Measurements from ENCODE around the gene ATF6. TPM values are rescaled to one million over a fixed set of nuclear protein-coding genes. Genes with fewer than 3 reads are reported as not detected.

Gene ATF6
- total and polyA plus RNA-seq, 2 of the 4 experiments (the other 2 are of a cell fraction), result 12.2 to 17.6 TPM

- Histone ChIP-seq H3K36me3 (ENCODE audit: control insufficient read depth, insufficient read depth, low read length) (no peaks in the 10 kb centered on the region), H3K23ac (ENCODE audit: low read depth, low read length) (no peak overlapping the region), H2BK5ac (ENCODE audit: low read depth, low read length, poor library complexity, severe bottlenecking) (no peak overlapping the region), H3K4me3 (ENCODE audit: insufficient read depth, low read depth, low read length) (no peak overlapping the region), H2AFZ (replicated peaks; ENCODE audit: low read length, poor library complexity) (no peak overlapping the region), H3K56ac (ENCODE audit: extremely low read depth, insufficient read depth, low read length) (no peak overlapping the region), H4K91ac (ENCODE audit: insufficient read depth, low read depth, low read length) (no peak overlapping the region), H3K27me3 (ENCODE audit: control insufficient read depth, insufficient read depth, low read length) (no peaks in the 10 kb centered on the region), H4K20me1 (ENCODE audit: insufficient read depth, low read length) (no peaks in the 10 kb centered on the region), H3K9me1 (ENCODE audit: insufficient read depth, low read length) (peaks cover 5% of the 10 kb centered on the region), H2BK15ac (ENCODE audit: low read depth, low read length) (no peak overlapping the region), H2BK120ac (ENCODE audit: low read depth, low read length) (no peak overlapping the region), H3K79me1 (ENCODE audit: low read depth in 1 of 2, low read length in 2 of 2) (no peaks in the 10 kb centered on the region), H2BK20ac (ENCODE audit: low read depth, low read length) (no peak overlapping the region), H3K9ac (ENCODE audit: low read depth, low read length) (no peak overlapping the region), H3K4me1 (ENCODE audit: control insufficient read depth, insufficient read depth, low read length) (peaks cover 7% of the 10 kb centered on the region), H3K4me2 (ENCODE audit: low read depth, low read length) (no peak overlapping the region), H3K4ac (ENCODE audit: low read depth, low read length) (no peak overlapping the region), H2AK9ac (replicated peaks; ENCODE audit: low read depth, low read length, poor library complexity) (no peak overlapping the region), H3K27ac (ENCODE audit: insufficient read depth, low read length) (no peak overlapping the region), H4K5ac (ENCODE audit: low read depth, low read length) (no peak overlapping the region), H3K14ac (replicated peaks; ENCODE audit: low read depth, low read length) (no peak overlapping the region), H3K18ac (ENCODE audit: low read depth, low read length) (no peak overlapping the region), H2AK5ac (ENCODE audit: low read depth, low read length) (no peak overlapping the region), H3K9me3 (ENCODE audit: control insufficient read depth, insufficient read depth, low read length) (no peaks in the 10 kb centered on the region), H4K8ac (ENCODE audit: low read depth in 2 of 2, low read length in 2 of 2) (no peak overlapping the region)
- no CpG with 5 or more reads among the region's 6 CpGs for WGBS, 2 experiments (ENCODE audit: extremely low coverage in 2 of 2, insufficient read length in 1 of 2)
- CTCF ChIA-PET, result interaction anchor here (0.8 to 1.7 kb wide), 8 partner anchors 9 to 256 kb away, joined by 3 to 5 read pairs (median 3); no protein-coding TSS in a partner anchor
- dilution Hi-C loops (cut with HindIII; ENCODE audit: low sequenced_read_pairs, unreplicated experiment) (no loop called here), intact Hi-C loops (cut with micrococcal nuclease) (loop anchor here (1.0 kb wide), 1 partner anchor 254 kb away; no protein-coding TSS in a partner anchor), in situ Hi-C loops (cut with MboI; ENCODE audit: low sequenced_read_pairs) (loop anchor here (10.0 to 25.0 kb wide), 3 partner anchors 104 to 526 kb away; partner anchors contain the start of genes FCER1G and FCGR3B)
- DNase-seq, result no peak
- TF ChIP-seq RAD21 (IDR thresholded peaks at IDR 0.05; ENCODE audit: low read length), result no peak
- TF ChIP-seq USF2 (IDR thresholded peaks at IDR 0.05; ENCODE audit: low read depth, low read length), result no peak
- TF ChIP-seq MXI1 (IDR thresholded peaks at IDR 0.05; ENCODE audit: borderline replicate concordance, low read depth, low read length), result no peak
- TF ChIP-seq RCOR1 (IDR thresholded peaks at IDR 0.05; ENCODE audit: insufficient replicate concordance, low read length), result no peak
- TF ChIP-seq CTCF (conservative IDR thresholded peaks at IDR 0.05; ENCODE audit: low read depth, low read length), result no peak
- TF ChIP-seq CHD1 (IDR thresholded peaks at IDR 0.05; ENCODE audit: low read depth, low read length), result no peak
- no peak for TF ChIP-seq MAZ (IDR thresholded peaks at IDR 0.05; ENCODE audit: borderline replicate concordance, low read depth, low read length)
- no peak for TF ChIP-seq FOS (IDR thresholded peaks at IDR 0.05; ENCODE audit: low read depth, low read length)
- TF ChIP-seq BHLHE40 (IDR thresholded peaks at IDR 0.05; ENCODE audit: low read depth, low read length), result no peak
- TF ChIP-seq MAFK (IDR thresholded peaks at IDR 0.05; ENCODE audit: low read depth, low read length), result no peak
- no peak for TF ChIP-seq CEBPB (IDR thresholded peaks at IDR 0.05; ENCODE audit: low read depth, low read length)
- TF ChIP-seq ELK1 (IDR thresholded peaks at IDR 0.05; ENCODE audit: borderline replicate concordance, low read depth, low read length), result no peak
- no TSS peak for BruUV-seq (replicated peaks)
- POLR2A ChIA-PET (ENCODE audit: unreplicated experiment), result no interaction called here
- no peak for ATAC-seq (ENCODE audit: low read depth)
Measured at GRCh38 chr1:161740921-161741320, 25.2 kb upstream of the ATF6 start.
